HEK293T (cell line): ENCODE data around the gene CCDC92.

Experiments
- ARNT ChIP-seq: fragments of 450-650 bp; IDR thresholded peaks from 2 replicates; pipeline ENCODE4 v1.6.1; 2017; ENCODE audit warnings: mild to moderate bottlenecking
- BHLHE40 ChIP-seq: fragments of 450-650 bp; IDR thresholded peaks from 2 replicates; pipeline ENCODE4 v1.6.1; 2016; ENCODE audit warnings: mild to moderate bottlenecking, moderate library complexity, borderline replicate concordance
- CTBP1 ChIP-seq: fragments of 450-650 bp; IDR thresholded peaks from 2 replicates; pipeline ENCODE4 v1.6.1; 2016; ENCODE audit warnings: borderline replicate concordance
- ELF4 ChIP-seq: fragments of 450-650 bp; IDR thresholded peaks from 2 replicates; pipeline ENCODE4 v1.6.1; 2017; ENCODE audit warnings: antibody characterized with exemption
- FOXM1 ChIP-seq: fragments of 450-650 bp; IDR thresholded peaks from 2 replicates; pipeline ENCODE4 v1.6.1; 2017; ENCODE audit warnings: mild to moderate bottlenecking, borderline replicate concordance
- NFRKB ChIP-seq: fragments of 450-650 bp; IDR thresholded peaks from 2 replicates; pipeline ENCODE4 v1.6.1; 2016; ENCODE audit warnings: mild to moderate bottlenecking, moderate library complexity
- SUZ12 ChIP-seq: fragments of 450-650 bp; IDR thresholded peaks from 2 replicates; pipeline ENCODE4 v1.6.1; 2016; ENCODE audit warnings: mild to moderate bottlenecking

GRCh38 chr12:123971449-123971769 lies 1.2 kb downstream of the CCDC92 start:
- TF ChIP-seq ARNT (no peak), SUZ12 (no peak), FOXM1 (no peak), NFRKB (no peak), ELF4 (no peak), CTBP1 (no peak), BHLHE40 (no peak)
